Measurements from ENCODE around the gene PCDH12.
A peak's percentile ranks its signal among the peaks of the same experiment; 100 is the strongest.

Gene PCDH12

GRCh38 chr5:141958113-141958512, at the start of gene PCDH12:
Gene PCDH12, minus strand, starts transcription at chr5:141958202. Its CDS starts 351 bp downstream, at chr5:141957851.
- no peak for DNase-seq (ENCODE audit: low read depth in 2 of 2)

- no peak for DNase-seq (ENCODE audit: low read depth in 2 of 2)
These were observed 49.2 kb upstream of the PCDH12 start for GRCh38 chr5:142007237-142007544.

- DNase-seq (ENCODE audit: low read depth in 2 of 2) = no peak
These were observed 48.6 kb upstream of the PCDH12 start for GRCh38 chr5:142006363-142007236.

GRCh38 chr5:142003266-142003800, 45.3 kb upstream of the PCDH12 start:
- DNase-seq (ENCODE audit: low read depth in 2 of 2) = no peak

GRCh38 chr5:142000704-142001484, 42.9 kb upstream of the PCDH12 start:
- no peak for DNase-seq (ENCODE audit: low read depth in 2 of 2)

- no peak for DNase-seq (ENCODE audit: low read depth in 2 of 2)
These were observed 42.2 kb upstream of the PCDH12 start for GRCh38 chr5:142000173-142000572.

- no peak for DNase-seq (ENCODE audit: low read depth in 2 of 2)
These were observed 39.5 kb upstream of the PCDH12 start for GRCh38 chr5:141997358-141997960.

- no peak for DNase-seq (ENCODE audit: low read depth in 2 of 2)
These were observed 37.7 kb upstream of the PCDH12 start for GRCh38 chr5:141995656-141996055.

GRCh38 chr5:141994511-141995136, 36.6 kb upstream of the PCDH12 start:
- no peak for DNase-seq (ENCODE audit: low read depth in 2 of 2)

GRCh38 chr5:141992349-141992963, 34.5 kb upstream of the PCDH12 start:
- peak in 1 of 2 experiments; percentile 17 for DNase-seq (ENCODE audit: low read depth in 2 of 2)

GRCh38 chr5:141989720-141990119, 31.7 kb upstream of the PCDH12 start:
- no peak for DNase-seq (ENCODE audit: low read depth in 2 of 2)

- no peak for DNase-seq (ENCODE audit: low read depth in 2 of 2)
These were observed 28.1 kb upstream of the PCDH12 start for GRCh38 chr5:141986072-141986471.

GRCh38 chr5:141982626-141983025, 24.6 kb upstream of the PCDH12 start:
- DNase-seq (ENCODE audit: low read depth in 2 of 2) = no peak

- no peak for DNase-seq (ENCODE audit: low read depth in 2 of 2)
These were observed 20.4 kb upstream of the PCDH12 start for GRCh38 chr5:141978389-141978788.

GRCh38 chr5:141976176-141976575, 18.2 kb upstream of the PCDH12 start:
- no peak for DNase-seq (ENCODE audit: low read depth in 2 of 2)

- DNase-seq (ENCODE audit: low read depth in 2 of 2) = no peak
These were observed 16.0 kb upstream of the PCDH12 start for GRCh38 chr5:141973871-141974595.

- no peak for DNase-seq (ENCODE audit: low read depth in 2 of 2)
These were observed 12.1 kb upstream of the PCDH12 start for GRCh38 chr5:141969783-141970771.

GRCh38 chr5:141968914-141969608, 11.1 kb upstream of the PCDH12 start, which contains the start of gene RNF14:
Gene RNF14, plus strand, starts transcription at chr5:141969105. Its CDS starts 4,484 bp downstream, at chr5:141973589.
- peak; percentile 71 to 77 for DNase-seq (ENCODE audit: low read depth in 2 of 2)

- DNase-seq (ENCODE audit: low read depth in 2 of 2) = no peak
These were observed 8.9 kb upstream of the PCDH12 start for GRCh38 chr5:141966963-141967333.
